Small intestine (tissue), 7 donors: ENCODE results near the gene PIMREG. TPM values are rescaled to one million over a fixed set of nuclear protein-coding genes. Genes with fewer than 3 reads are reported as not detected.
A peak's percentile ranks its signal among the peaks of the same experiment; 100 is the strongest.

ENCODE experiments used
- DNase-seq, 2 donors: peaks; one replicate each; pipeline versions ENCODE4 v3.0.0 to v3.0.0-alpha.2; 2013
- FAIRE-seq: peaks from 2 replicates; lab custom pipeline; 2012; peaks lifted over from hg19 to GRCh38; lab: Jason Lieb, UNC
- H3K27ac ChIP-seq, 3 donors: one replicate each; pipeline ENCODE4 v1.5.1; 2013; ENCODE audit warnings: low read length in 2 of 3, mild to moderate bottlenecking in 2 of 3, control low read depth in 1 of 3, inconsistent platforms in 1 of 3, low read depth in 1 of 3, moderate library complexity in 1 of 3
- H3K27me3 ChIP-seq, 3 donors: one replicate each; pipeline ENCODE4 v1.6.1; 2013; ENCODE audit warnings: low read length in 3 of 3, inconsistent platforms in 1 of 3; ENCODE audit not compliant: control insufficient read depth in 3 of 3, insufficient read depth in 3 of 3
- H3K36me3 ChIP-seq, 3 donors: one replicate each; pipeline ENCODE4 v1.6.1; 2013; ENCODE audit warnings: low read length in 3 of 3, inconsistent platforms in 1 of 3, low read depth in 1 of 3, mild to moderate bottlenecking in 1 of 3, moderate library complexity in 1 of 3; ENCODE audit not compliant: control insufficient read depth in 3 of 3, insufficient read depth in 2 of 3
- H3K4me1 ChIP-seq, 3 donors: one replicate each; pipeline ENCODE4 v1.6.1; 2013; ENCODE audit warnings: low read length in 2 of 3, inconsistent platforms in 1 of 3, low read depth in 1 of 3, mild to moderate bottlenecking in 1 of 3, moderate library complexity in 1 of 3; ENCODE audit not compliant: control insufficient read depth in 3 of 3, insufficient read depth in 2 of 3
- H3K4me3 ChIP-seq, 3 donors: one replicate each; pipeline ENCODE4 v1.5.1; 2013; ENCODE audit warnings: low read length in 3 of 3, control low read depth in 1 of 3, inconsistent platforms in 1 of 3, low read depth in 1 of 3, mild to moderate bottlenecking in 1 of 3, moderate library complexity in 1 of 3
- H3K9me3 ChIP-seq, 2 donors: one replicate each; pipeline ENCODE4 v1.6.1; 2013; ENCODE audit warnings: low read depth in 1 of 2, low read length in 1 of 2; ENCODE audit not compliant: control insufficient read depth in 2 of 2, insufficient read depth in 1 of 2
- WGBS, 3 donors: extraction: QIAGEN DNeasy Blood & Tissue Kit; methylation state at CpG; one replicate each; pipeline ENCODE4 v1.1.7; 2013; 5-methylcytosine and 5-hydroxymethylcytosine counted together
- polyA plus RNA-seq, 4 donors: library from polyadenylated mRNA; stranded (reverse) in 3 of 4; unstranded in 1 of 4; fragments of 200-250 nt in 3 of 4; fragments of 120-200 nt in 1 of 4; gene quantifications; one replicate each; pipeline versions ENCODE4 v1.2.1 to v1.2.3, GENCODE V29; 2013
- donor health status: healthy with polysubstance abuse.
- donor health status: control.
- donor health status: control.
- donor health status: Bipolar disorder and iron deficiency.
- donor health status: healthy.

The PIMREG gene
- polyA plus RNA-seq, 4 donors = 0.45 to 10.2 (median 4.6) TPM

DNA sequence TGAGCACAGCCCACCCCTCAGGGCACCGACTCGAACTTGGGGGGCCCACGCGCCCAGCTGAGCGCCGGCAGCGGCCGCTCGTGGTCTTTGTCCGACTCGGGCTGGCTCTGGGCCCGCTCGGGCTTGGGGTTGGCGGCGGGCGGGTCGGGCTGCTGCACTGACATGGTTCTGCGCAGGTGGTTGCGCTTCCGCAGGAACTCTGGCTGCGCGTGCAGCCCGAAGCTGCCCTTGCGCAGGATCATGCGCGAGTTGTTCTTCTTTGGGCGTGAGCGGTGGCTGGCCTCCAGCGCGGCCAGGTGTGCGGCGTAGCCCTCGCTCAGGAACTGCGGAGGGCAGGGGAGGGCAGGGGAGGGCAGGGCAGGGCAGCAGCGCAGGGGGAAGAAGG is 11.1 kb downstream of the PIMREG start:
- DNase-seq = peak; percentile 61 to 73
- Histone ChIP-seq H3K4me3 (no peak overlapping the region), H3K9me3 (no peaks in the 10 kb centered on the region), H3K27ac (no peak overlapping the region), H3K27me3 (no peaks in the 10 kb centered on the region), H3K36me3 (no peaks in the 10 kb centered on the region), H3K4me1 (peaks cover 0 to 9% (median 2%) of the 10 kb centered on the region in 3 donors)
- FAIRE-seq = no peak
- WGBS, 3 donors = 0 to 3% (median 1%) methylated on average over 21 to 34 of the region's 35 CpGs

DNA sequence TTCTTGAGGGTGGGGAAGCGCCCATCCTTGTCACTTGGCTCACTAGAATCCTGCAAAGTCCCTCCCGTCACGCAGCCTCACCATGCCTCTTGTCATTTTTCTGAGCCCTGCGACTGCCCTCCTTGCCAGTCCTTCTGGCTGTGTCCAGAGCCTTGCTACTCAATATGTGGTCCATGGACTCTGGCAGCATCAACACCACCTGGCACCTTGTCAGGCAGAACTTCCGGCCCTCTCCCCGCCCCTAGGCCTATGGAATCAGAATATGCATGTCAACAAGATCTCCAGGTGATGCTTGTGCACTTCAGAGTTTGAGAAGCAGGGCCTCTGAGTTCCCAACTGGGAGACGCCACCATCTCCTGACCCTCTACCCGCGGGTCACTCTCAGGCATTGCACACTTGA is 12.1 kb downstream of the PIMREG start:
- DNase-seq (peak in 1 of 2 donors; percentile 26), FAIRE-seq (no peak)
- H3K4me3 ChIP-seq = no peak overlapping the region
- H3K27me3 ChIP-seq = no peaks in the 10 kb centered on the region
- 60 to 83% (median 61%) methylated on average over 9 of the region's 9 CpGs for WGBS, 3 donors
- no peaks in the 10 kb centered on the region for H3K36me3 ChIP-seq
- peaks cover 0 to 9% (median 2%) of the 10 kb centered on the region in 3 donors for H3K4me1 ChIP-seq
- no peak overlapping the region for H3K27ac ChIP-seq
- H3K9me3 ChIP-seq = no peaks in the 10 kb centered on the region

DNA sequence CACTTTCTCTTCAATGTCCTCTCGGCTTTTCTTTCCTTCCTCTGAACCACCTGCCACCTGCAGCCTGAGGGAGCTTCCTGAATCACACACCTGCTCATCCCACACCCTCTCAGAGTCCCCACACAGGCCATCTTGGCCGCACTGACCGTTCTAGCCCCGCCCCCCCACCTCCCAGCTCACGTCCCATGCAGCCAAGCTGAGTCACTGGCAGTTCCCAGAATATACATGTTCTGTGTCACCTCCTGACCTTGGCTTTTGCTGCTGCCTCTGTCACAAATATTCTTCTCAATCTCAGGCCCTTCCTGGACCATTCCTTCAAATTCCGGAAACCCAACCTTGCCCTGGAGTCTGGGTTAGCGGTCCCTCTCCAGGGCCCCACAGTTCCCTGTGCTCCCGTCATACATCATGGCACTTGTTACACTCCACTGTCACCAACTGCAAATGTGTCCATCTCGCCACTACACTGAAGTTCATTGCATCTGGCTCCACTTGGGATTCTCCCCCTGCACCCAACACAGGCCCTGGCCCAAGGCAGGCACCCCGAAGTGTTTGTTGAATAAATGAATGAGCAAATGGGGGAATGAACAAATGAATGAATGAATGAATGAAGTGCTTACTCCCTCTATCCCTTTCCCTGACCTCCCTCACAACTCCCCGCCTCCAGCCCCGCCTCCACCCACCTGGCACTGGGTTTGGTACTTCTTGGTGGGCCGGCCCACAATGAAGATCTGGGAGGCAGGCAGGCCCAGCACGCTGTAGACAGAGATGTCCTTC is 12.8 kb downstream of the PIMREG start:
- no peak overlapping the region for H3K4me3 ChIP-seq
- no peaks in the 10 kb centered on the region for H3K27me3 ChIP-seq
- H3K4me1 ChIP-seq = peaks cover 0 to 9% (median 2%) of the 10 kb centered on the region in 3 donors
- H3K9me3 ChIP-seq = no peaks in the 10 kb centered on the region
- peak in 1 of 2 donors; percentile 13 for DNase-seq
- no peak overlapping the region for H3K27ac ChIP-seq
- WGBS, 3 donors = 61 to 69% (median 67%) methylated on average over 14 of the region's 14 CpGs
- no peak for FAIRE-seq
- H3K36me3 ChIP-seq = no peaks in the 10 kb centered on the region

- no peak overlapping the region for H3K27ac ChIP-seq
- H3K4me3 ChIP-seq = no peak overlapping the region
- DNase-seq (peak; percentile 55 to 60), FAIRE-seq (no peak)
- WGBS, 3 donors = 55 to 75% (median 71%) methylated on average over 10 of the region's 10 CpGs
- no peaks in the 10 kb centered on the region for H3K36me3 ChIP-seq
- peaks cover 0 to 9% (median 2%) of the 10 kb centered on the region in 3 donors for H3K4me1 ChIP-seq
- no peaks in the 10 kb centered on the region for H3K9me3 ChIP-seq
- H3K27me3 ChIP-seq = no peaks in the 10 kb centered on the region
These were observed 13.6 kb downstream of the PIMREG start for GRCh38 chr17:6457688-6458459.

DNA sequence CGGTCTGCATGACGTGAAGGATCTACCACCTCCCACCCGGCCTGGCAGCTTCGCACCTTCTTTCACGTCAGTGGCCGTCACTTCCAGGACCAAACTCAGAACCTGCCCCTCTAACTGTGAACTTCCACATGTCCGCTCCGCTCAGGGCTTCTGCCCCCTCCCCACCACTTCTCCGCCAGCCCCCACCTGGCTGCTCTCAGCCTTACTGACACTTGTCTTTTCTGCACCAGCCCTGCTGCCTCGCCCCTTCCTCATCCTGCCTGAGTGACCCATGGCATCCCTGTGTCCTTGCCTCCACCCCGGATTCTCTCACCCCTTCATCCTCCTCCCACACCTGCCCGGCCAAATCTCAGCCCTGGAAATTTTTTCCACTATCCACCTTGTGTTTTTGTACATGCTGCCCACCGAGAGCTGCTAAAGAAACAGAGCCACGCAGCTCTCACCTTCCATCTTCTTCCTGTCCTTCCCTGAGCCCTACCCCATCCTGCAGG is 14.2 kb downstream of the PIMREG start:
- no peaks in the 10 kb centered on the region for H3K9me3 ChIP-seq
- FAIRE-seq = no peak
- no peak for DNase-seq
- no peaks in the 10 kb centered on the region for H3K36me3 ChIP-seq
- no peaks in the 10 kb centered on the region for H3K27me3 ChIP-seq
- peaks cover 0 to 9% (median 2%) of the 10 kb centered on the region in 3 donors for H3K4me1 ChIP-seq
- 83 to 87% (median 85%) methylated on average over 14 of the region's 14 CpGs for WGBS, 3 donors
- H3K4me3 ChIP-seq = no peak overlapping the region
- H3K27ac ChIP-seq = no peak overlapping the region

- DNase-seq (no peak), FAIRE-seq (no peak)
- Histone ChIP-seq H3K27ac (no peak overlapping the region), H3K9me3 (no peaks in the 10 kb centered on the region), H3K4me3 (no peak overlapping the region), H3K36me3 (no peaks in the 10 kb centered on the region), H3K4me1 (peaks cover 0 to 9% (median 0%) of the 10 kb centered on the region in 3 donors), H3K27me3 (no peaks in the 10 kb centered on the region)
- 78 to 82% (median 78%) methylated on average over 9 of the region's 9 CpGs for WGBS, 3 donors
These were observed 16.4 kb downstream of the PIMREG start for GRCh38 chr17:6460531-6461161.

DNA sequence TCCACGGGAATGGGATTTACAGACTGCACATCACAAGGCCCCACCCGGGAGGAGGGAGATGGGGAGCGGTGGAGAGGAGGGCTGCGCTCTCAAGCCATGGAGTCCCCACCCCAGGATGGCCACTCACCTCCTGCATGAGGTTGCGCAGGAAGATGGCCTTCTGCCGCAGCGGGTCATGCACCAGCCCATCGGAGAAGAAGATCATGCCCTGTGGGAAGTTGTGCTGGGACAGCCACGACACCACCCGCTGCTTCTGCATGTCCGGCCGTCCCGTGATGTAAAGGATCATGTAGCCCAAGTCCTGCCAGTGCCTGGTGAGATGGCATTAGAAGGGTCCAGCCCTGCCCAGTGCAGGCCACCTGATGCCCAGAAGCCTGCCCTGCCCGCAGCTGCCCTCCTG is 17.0 kb downstream of the PIMREG start:
- 90 to 95% (median 94%) methylated on average over 14 of the region's 14 CpGs for WGBS, 3 donors
- DNase-seq (no peak), FAIRE-seq (no peak)
- H3K9me3 ChIP-seq = no peaks in the 10 kb centered on the region
- no peak overlapping the region for H3K27ac ChIP-seq
- no peak overlapping the region for H3K4me3 ChIP-seq
- H3K27me3 ChIP-seq = no peaks in the 10 kb centered on the region
- peaks cover 0 to 9% (median 0%) of the 10 kb centered on the region in 3 donors for H3K4me1 ChIP-seq
- no peaks in the 10 kb centered on the region for H3K36me3 ChIP-seq
